ENCODE measurements around the gene MAP2K6.

GRCh38 chr17:69574257-69575197 is 160.0 kb downstream of the MAP2K6 start:
- TF ChIP-seq EP300 (IDR thresholded peaks at IDR 0.05; ENCODE audit: borderline replicate concordance in 1 of 2, low read depth in 2 of 2, low read length in 2 of 2), result no peak
- TF ChIP-seq JUND (IDR thresholded peaks at IDR 0.05; ENCODE audit: low read length), result no peak

Measured in H1 (cell line).